ENCODE data around the gene RAET1G.

GRCh38 chr6:149872233-149872632 lies 50.7 kb downstream of the RAET1G start:
- no peak for TF ChIP-seq CTCF (IDR thresholded peaks at IDR 0.05)
- TF ChIP-seq POLR2A (IDR thresholded peaks at IDR 0.05), result no peak
